Ovary (tissue), 3 donors: ENCODE results near the gene EXOG.

Experiments
- CTCF ChIP-seq, 3 donors: fragments of 450-650 bp in 2 of 3; fragments of 200-600 bp in 1 of 3; IDR thresholded peaks; one replicate each; pipeline versions ENCODE4 v1.5.1 to v1.8.0; 2016 to 2022; ENCODE audit warnings: antibody characterized with exemption in 3 of 3, mild to moderate bottlenecking in 1 of 3
- POLR2A ChIP-seq: fragments of 450-650 bp; IDR thresholded peaks from one replicate; pipeline ENCODE4 v1.6.1; 2017; ENCODE audit warnings: antibody characterized with exemption, mild to moderate bottlenecking, moderate library complexity
- donor health status: DM: no; HTN: no; CAD: no.

- TF ChIP-seq CTCF (IDR thresholded peaks at IDR 0.05) (no peak), POLR2A (no peak)
Measured at GRCh38 chr3:38544926-38545325, 48.8 kb downstream of the EXOG start.
